Tibial nerve (tissue), 4 donors: ENCODE measurements around the gene RIPK3. TPM values are rescaled to one million over a fixed set of nuclear protein-coding genes. Genes with fewer than 3 reads are reported as not detected.

Experiments
- DNase-seq, 2 donors: peaks; one replicate each; pipeline ENCODE4 v3.0.0-alpha.2; 2019; ENCODE audit warnings: low spot score in 2 of 2
- H3K27ac ChIP-seq, 4 donors: fragments of 200-600 bp; sonication (generic) in 3 of 4; one replicate each; pipeline ENCODE4 v1.5.1; 2017 to 2019; ENCODE audit warnings: mild to moderate bottlenecking in 1 of 4
- H3K27me3 ChIP-seq, 2 donors: fragments of 200-600 bp; sonication (generic) in 1 of 2; one replicate each; pipeline versions ENCODE4 v1.5.1 to v1.6.0; 2017 to 2019
- H3K36me3 ChIP-seq, 3 donors: fragments of 200-600 bp; sonication (generic); one replicate each; pipeline ENCODE4 v1.5.1; 2018 to 2019
- H3K4me1 ChIP-seq, 4 donors: fragments of 200-600 bp; sonication (generic) in 3 of 4; one replicate each; pipeline ENCODE4 v1.5.1; 2017 to 2019
- H3K4me3 ChIP-seq, 4 donors: fragments of 200-600 bp; sonication (generic) in 3 of 4; one replicate each; pipeline ENCODE4 v1.5.1; 2017 to 2019; ENCODE audit warnings: mild to moderate bottlenecking in 1 of 4, moderate library complexity in 1 of 4
- H3K9me3 ChIP-seq, 4 donors: fragments of 200-600 bp; sonication (generic) in 3 of 4; one replicate each; pipeline ENCODE4 v1.5.1; 2017 to 2019
- EP300 ChIP-seq, 2 donors: sonication (generic); formaldehyde crosslinking; IDR thresholded peaks; one replicate each; pipeline ENCODE4 v1.6.1; 2017; ENCODE audit warnings: antibody characterized with exemption in 2 of 2, mild to moderate bottlenecking in 1 of 2
- POLR2A ChIP-seq, 2 donors: fragments of 450-650 bp; IDR thresholded peaks; one replicate each; pipeline ENCODE4 v1.6.1; 2017; ENCODE audit warnings: antibody characterized with exemption in 2 of 2, mild to moderate bottlenecking in 2 of 2, moderate library complexity in 2 of 2
- WGBS, 2 donors: methylation state at CpG; one replicate each; pipeline ENCODE4 v1.1.5; 2018; 5-methylcytosine and 5-hydroxymethylcytosine counted together
- total RNA-seq, 4 donors: library from RNA; depleted of rRNA; stranded (reverse); fragments of >200 nt; gene quantifications; one replicate each; pipeline ENCODE4 v1.1.0, GENCODE V29; 2016
- TF ChIP-seq, protein P1 (sequence below), 5 experiments: fragments of 200-600 bp in 3 of 5; fragments of 450-650 bp in 2 of 5; sonication (generic) in 3 of 5; IDR thresholded peaks; one replicate each; pipeline ENCODE4 v1.5.1; 2016 to 2019; ENCODE audit warnings: antibody characterized with exemption in 5 of 5, mild to moderate bottlenecking in 3 of 5, moderate library complexity in 2 of 5

Gene RIPK3
- total RNA-seq, 4 donors from 2014 or later: 4.0 to 9.6 (median 9.0) TPM

DNA sequence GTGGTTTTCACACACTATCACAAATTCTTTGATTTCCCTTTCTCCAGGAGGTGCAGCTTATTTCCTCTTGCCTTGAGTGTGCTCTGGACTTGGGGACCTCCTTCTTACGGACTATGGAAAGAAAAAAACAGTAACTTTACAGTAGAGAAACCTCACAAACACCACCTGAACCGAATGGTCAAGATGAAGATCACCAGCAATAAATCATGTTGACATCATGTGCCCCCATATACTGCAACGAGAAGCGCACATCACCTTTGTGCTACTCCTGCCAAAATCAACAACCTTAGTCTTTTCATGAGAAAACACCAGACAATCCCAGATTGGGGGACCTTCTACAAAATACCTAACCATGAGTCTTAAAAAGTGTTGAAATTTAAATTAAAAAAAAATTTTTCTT is 45.7 kb upstream of the RIPK3 start:
- H3K4me3 ChIP-seq: no peak overlapping the region
- DNase-seq: no peak
- H3K9me3 ChIP-seq: no peaks in the 10 kb centered on the region
- no peak overlapping the region for H3K27ac ChIP-seq
- H3K36me3 ChIP-seq: no peaks in the 10 kb centered on the region
- peaks cover 0 to 6% (median 0%) of the 10 kb centered on the region in 4 donors for H3K4me1 ChIP-seq
- TF ChIP-seq POLR2A (IDR thresholded peaks at IDR 0.05): no peak
- no peak for TF ChIP-seq EP300 (IDR thresholded peaks at IDR 0.05)
- TF ChIP-seq, protein P1, sequence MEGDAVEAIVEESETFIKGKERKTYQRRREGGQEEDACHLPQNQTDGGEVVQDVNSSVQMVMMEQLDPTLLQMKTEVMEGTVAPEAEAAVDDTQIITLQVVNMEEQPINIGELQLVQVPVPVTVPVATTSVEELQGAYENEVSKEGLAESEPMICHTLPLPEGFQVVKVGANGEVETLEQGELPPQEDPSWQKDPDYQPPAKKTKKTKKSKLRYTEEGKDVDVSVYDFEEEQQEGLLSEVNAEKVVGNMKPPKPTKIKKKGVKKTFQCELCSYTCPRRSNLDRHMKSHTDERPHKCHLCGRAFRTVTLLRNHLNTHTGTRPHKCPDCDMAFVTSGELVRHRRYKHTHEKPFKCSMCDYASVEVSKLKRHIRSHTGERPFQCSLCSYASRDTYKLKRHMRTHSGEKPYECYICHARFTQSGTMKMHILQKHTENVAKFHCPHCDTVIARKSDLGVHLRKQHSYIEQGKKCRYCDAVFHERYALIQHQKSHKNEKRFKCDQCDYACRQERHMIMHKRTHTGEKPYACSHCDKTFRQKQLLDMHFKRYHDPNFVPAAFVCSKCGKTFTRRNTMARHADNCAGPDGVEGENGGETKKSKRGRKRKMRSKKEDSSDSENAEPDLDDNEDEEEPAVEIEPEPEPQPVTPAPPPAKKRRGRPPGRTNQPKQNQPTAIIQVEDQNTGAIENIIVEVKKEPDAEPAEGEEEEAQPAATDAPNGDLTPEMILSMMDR (IDR thresholded peaks at IDR 0.05): no peak
- no peaks in the 10 kb centered on the region for H3K27me3 ChIP-seq
- 74 to 79% methylated on average over 4 of the region's 4 CpGs for WGBS, 2 donors

GRCh38 chr14:24384169-24384568 is 44.4 kb upstream of the RIPK3 start:
- H3K9me3 ChIP-seq: no peaks in the 10 kb centered on the region
- 87 to 88% methylated on average over 4 of the region's 4 CpGs for WGBS, 2 donors
- H3K27me3 ChIP-seq: no peaks in the 10 kb centered on the region
- DNase-seq: no peak
- no peaks in the 10 kb centered on the region for H3K36me3 ChIP-seq
- H3K4me3 ChIP-seq: no peak overlapping the region
- H3K4me1 ChIP-seq: peaks cover 0 to 5% (median 0%) of the 10 kb centered on the region in 4 donors
- TF ChIP-seq POLR2A (IDR thresholded peaks at IDR 0.05) (no peak), EP300 (IDR thresholded peaks at IDR 0.05) (no peak)
- TF ChIP-seq, protein P1 (IDR thresholded peaks at IDR 0.05): no peak
- H3K27ac ChIP-seq: no peak overlapping the region

DNA sequence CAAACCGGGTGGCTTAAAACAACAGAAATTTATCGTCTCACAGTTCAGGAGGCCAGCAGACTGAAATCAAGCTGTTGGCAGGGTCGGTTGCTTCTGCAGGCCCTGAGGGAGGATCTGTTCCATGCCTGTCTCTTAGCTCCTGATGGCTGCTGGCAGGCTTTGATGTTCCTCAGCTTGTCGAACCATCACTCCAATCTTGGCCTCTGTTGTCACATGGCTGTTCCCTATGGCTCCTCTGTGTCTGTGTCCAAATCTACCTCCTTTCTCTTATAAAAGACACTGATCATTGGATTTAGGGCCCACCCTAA is 42.2 kb upstream of the RIPK3 start:
- 59 to 69% methylated on average over 4 of the region's 4 CpGs for WGBS, 2 donors

DNA sequence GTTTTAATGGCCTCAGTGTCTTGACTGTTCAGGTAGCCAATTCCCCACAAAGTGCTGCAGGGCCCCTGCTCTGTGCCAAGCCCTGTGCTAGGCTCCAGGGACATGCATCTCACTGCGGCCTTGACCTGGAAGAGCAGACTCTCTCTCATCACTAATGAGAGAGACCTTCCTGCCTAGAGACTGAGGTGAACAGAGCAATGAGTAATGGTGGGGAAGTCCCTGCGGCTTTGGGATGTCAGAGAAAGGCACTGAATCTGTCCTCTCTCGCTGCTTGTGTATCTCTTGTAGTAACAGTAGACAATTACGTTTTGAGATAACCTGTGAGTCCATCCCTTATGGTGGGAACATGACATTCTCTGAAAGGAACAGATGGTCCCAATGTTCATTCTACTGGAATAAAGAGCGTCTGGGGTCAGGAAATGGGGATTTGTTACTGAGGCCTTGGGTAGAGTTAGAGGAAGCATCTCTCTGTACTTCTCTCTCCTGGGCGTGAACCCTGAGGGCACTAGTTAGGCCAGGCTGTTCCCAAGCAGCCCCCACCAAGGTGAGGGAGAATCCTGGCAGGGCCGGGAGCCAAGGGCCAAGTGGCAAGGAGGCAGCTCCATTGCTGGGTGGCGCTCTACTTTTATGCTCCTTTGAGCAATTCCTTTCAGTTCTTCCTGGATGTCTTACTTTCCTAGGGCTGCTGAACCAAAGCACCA is 41.7 kb upstream of the RIPK3 start:
- no peaks in the 10 kb centered on the region for H3K27me3 ChIP-seq
- no peak overlapping the region for H3K4me3 ChIP-seq
- peaks cover 0 to 13% (median 0%) of the 10 kb centered on the region in 3 donors for H3K36me3 ChIP-seq
- 86 to 87% methylated on average over 8 of the region's 8 CpGs for WGBS, 2 donors
- no peak overlapping the region for H3K27ac ChIP-seq
- TF ChIP-seq, protein P1 (IDR thresholded peaks at IDR 0.05): no peak
- TF ChIP-seq POLR2A (IDR thresholded peaks at IDR 0.05) (no peak), EP300 (IDR thresholded peaks at IDR 0.05) (no peak)
- no peaks in the 10 kb centered on the region for H3K4me1 ChIP-seq
- no peak for DNase-seq
- no peaks in the 10 kb centered on the region for H3K9me3 ChIP-seq

More for the DNA sequence above, 42.2 kb upstream of the RIPK3 start:
- Histone ChIP-seq H3K4me1 (no peaks in the 10 kb centered on the region), H3K27ac (no peak overlapping the region), H3K9me3 (no peaks in the 10 kb centered on the region), H3K36me3 (peaks cover 0 to 11% (median 0%) of the 10 kb centered on the region in 3 donors), H3K27me3 (no peaks in the 10 kb centered on the region), H3K4me3 (no peak overlapping the region)
- TF ChIP-seq POLR2A (IDR thresholded peaks at IDR 0.05): no peak
- TF ChIP-seq, protein P1 (IDR thresholded peaks at IDR 0.05): no peak
- TF ChIP-seq EP300 (IDR thresholded peaks at IDR 0.05): no peak
- DNase-seq: no peak

DNA sequence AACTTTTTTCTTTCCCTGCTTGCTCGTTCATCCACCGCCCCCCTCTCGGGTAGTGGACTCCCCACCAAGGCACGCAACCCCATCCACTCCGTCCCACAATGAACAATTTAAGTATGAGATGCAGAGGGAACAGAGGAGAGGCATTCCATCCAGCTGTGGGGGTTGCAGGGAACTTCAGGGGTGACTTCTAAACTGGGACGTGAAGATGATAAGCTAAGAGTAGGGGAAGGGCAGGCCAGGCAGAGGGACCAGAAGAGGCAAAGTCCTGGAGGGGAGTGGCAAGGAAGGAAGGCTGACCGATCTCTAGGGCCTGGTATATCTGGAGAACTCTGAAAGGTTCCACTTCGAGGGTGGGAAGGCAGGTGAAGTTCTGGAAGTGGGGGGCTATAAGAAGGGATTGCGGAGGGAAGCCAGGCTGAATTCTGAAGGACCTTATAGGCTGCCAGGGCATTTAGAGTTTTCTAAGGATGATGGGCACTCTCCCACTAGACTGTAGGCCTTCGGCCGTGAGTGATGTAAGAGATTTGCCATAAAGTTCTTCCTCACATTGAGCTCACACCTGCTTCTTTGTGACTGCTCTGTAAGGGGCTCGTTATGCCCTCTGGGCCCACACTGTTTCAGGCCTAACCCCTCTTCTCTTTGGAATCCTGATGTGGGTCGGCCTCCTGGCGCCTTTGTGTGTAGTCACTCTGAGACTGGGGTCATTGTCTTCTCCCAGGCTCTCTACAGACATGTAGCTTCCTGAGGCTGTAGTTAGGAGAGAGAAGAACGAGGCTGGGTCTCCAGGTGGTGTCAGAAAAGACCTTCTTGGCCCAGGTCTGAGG is 40.3 kb upstream of the RIPK3 start:
- 68 to 71% methylated on average over 15 of the region's 15 CpGs for WGBS, 2 donors
- no peaks in the 10 kb centered on the region for H3K4me1 ChIP-seq
- no peaks in the 10 kb centered on the region for H3K9me3 ChIP-seq
- H3K27me3 ChIP-seq: no peaks in the 10 kb centered on the region
- TF ChIP-seq, protein P1 (IDR thresholded peaks at IDR 0.05): no peak
- TF ChIP-seq EP300 (IDR thresholded peaks at IDR 0.05) (no peak), POLR2A (IDR thresholded peaks at IDR 0.05) (no peak)
- peaks cover 0 to 27% (median 0%) of the 10 kb centered on the region in 3 donors for H3K36me3 ChIP-seq
- no peak overlapping the region for H3K27ac ChIP-seq
- H3K4me3 ChIP-seq: no peak overlapping the region
- DNase-seq: no peak
